ENCODE measurements around the gene AP2A2. TPM values are rescaled to one million over a fixed set of nuclear protein-coding genes. Genes with fewer than 3 reads are reported as not detected.

Gene AP2A2
- total RNA-seq, 2 experiments from 2014 or later: 45.9 to 46.6 TPM

DNA sequence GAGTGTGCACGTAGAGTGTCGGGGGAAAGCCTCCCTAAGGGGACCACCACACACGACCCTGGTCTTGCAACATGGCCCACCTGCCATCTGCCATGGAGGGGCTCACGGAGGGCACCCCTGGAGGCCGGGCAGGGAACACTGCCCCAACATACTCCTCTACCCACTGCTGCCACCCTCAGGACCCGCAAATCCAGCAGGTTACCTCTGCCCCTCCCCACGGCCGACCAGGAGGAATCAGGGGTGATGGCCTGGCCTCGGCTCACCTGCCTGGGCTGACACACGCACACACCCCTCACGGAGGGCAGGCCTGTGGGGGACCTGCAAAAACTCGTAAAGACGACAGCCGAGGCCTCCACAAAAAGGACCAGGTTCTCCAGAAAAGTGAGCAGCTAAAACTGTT lies 45.2 kb upstream of the AP2A2 start:
- Histone ChIP-seq H3K4me3 (ENCODE audit: low read length) (no peak overlapping the region), H3K9me3 (ENCODE audit: control insufficient read depth in 1 of 2, insufficient read depth in 1 of 2, low read length in 2 of 2) (no peaks in the 10 kb centered on the region), H3K27me3 (ENCODE audit: control insufficient read depth in 1 of 2, insufficient read depth in 2 of 2, low read length in 2 of 2) (no peaks in the 10 kb centered on the region), H3K4me1 (ENCODE audit: insufficient read depth, low read length) (no peaks in the 10 kb centered on the region), H3K27ac (ENCODE audit: low read depth in 1 of 2, low read length in 2 of 2) (no peak overlapping the region), H3K36me3 (ENCODE audit: insufficient read depth, low read length) (peaks cover 14% of the 10 kb centered on the region)
- Mint-ChIP-seq H3K4me1 (ENCODE audit: low read depth) (no peaks in the 10 kb centered on the region), H3K27ac (no peak overlapping the region), H3K27me3 (no peaks in the 10 kb centered on the region), H3K4me3 (no peak overlapping the region), H3K36me3 (ENCODE audit: low read depth) (peaks cover 30% of the 10 kb centered on the region), H3K9me3 (no peaks in the 10 kb centered on the region)
- ChIA-PET POLR2A (no interaction called here), CTCF (no interaction called here)
- ATAC-seq (ENCODE audit: poor library complexity) (no peak), DNase-seq (no peak)
- intact Hi-C loops (cut with DNase I, micrococcal nuclease): no loop called here
- no peak for TF ChIP-seq CTCF (IDR thresholded peaks at IDR 0.05)

DNA sequence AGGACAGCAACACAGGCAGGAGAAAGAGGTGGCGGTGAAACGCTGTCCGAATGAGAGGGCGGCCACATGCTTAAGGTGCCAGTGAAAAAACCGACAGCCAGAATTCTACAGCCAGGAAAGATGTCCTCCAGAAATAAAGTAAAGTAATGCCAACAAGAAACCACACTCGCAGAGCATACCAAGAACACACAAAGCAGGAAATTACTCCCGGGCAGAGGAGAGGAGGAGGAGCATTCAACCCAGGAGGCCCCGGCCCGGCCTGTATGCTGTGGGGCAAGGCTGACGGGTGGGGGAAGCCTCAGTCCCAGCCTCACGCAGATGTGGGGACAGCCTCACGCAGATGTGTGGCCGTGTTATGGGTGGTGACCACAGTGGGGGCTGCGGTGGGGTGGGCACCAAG lies 43.1 kb upstream of the AP2A2 start:
- Histone ChIP-seq H3K27ac (ENCODE audit: low read depth in 1 of 2, low read length in 2 of 2) (no peak overlapping the region), H3K9me3 (ENCODE audit: control insufficient read depth in 1 of 2, insufficient read depth in 1 of 2, low read length in 2 of 2) (no peaks in the 10 kb centered on the region), H3K4me3 (ENCODE audit: low read length) (no peak overlapping the region), H3K4me1 (ENCODE audit: insufficient read depth, low read length) (no peaks in the 10 kb centered on the region), H3K36me3 (ENCODE audit: insufficient read depth, low read length) (peaks cover 8% of the 10 kb centered on the region), H3K27me3 (ENCODE audit: control insufficient read depth in 1 of 2, insufficient read depth in 2 of 2, low read length in 2 of 2) (no peaks in the 10 kb centered on the region)
- Mint-ChIP-seq H3K4me1 (ENCODE audit: low read depth) (no peaks in the 10 kb centered on the region), H3K9me3 (no peaks in the 10 kb centered on the region), H3K27me3 (no peaks in the 10 kb centered on the region), H3K4me3 (no peak overlapping the region), H3K27ac (no peak overlapping the region), H3K36me3 (ENCODE audit: low read depth) (peaks cover 36% of the 10 kb centered on the region)
- no peak for ATAC-seq (ENCODE audit: poor library complexity)
- no peak for DNase-seq
- ChIA-PET CTCF (no interaction called here), POLR2A (no interaction called here)
- no peak for TF ChIP-seq CTCF (IDR thresholded peaks at IDR 0.05)
- intact Hi-C loops (cut with DNase I, micrococcal nuclease): no loop called here

DNA sequence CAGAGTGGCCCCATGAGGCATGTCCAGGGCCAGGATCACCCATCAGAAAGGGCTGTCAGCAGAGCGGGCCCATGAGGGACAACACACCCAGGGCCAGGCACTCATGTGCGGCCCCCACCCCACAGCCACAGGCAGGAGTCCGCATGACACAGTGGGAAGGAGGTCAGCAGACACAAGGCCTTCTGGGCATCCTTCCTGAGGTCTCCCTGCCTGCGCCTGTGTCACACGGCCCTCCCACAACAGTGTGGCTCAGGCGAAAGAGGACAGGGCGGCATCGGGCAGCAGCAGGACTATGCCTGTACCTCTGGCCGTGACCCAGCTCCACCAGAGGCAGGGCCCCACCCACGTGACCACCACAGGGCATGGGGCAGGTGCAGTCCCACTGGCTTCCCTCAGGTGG lies 42.1 kb upstream of the AP2A2 start:
- Histone ChIP-seq H3K27me3 (ENCODE audit: control insufficient read depth in 1 of 2, insufficient read depth in 2 of 2, low read length in 2 of 2) (no peaks in the 10 kb centered on the region), H3K36me3 (ENCODE audit: insufficient read depth, low read length) (peaks cover 8% of the 10 kb centered on the region), H3K27ac (ENCODE audit: low read depth in 1 of 2, low read length in 2 of 2) (no peak overlapping the region), H3K4me3 (ENCODE audit: low read length) (no peak overlapping the region), H3K4me1 (ENCODE audit: insufficient read depth, low read length) (no peaks in the 10 kb centered on the region), H3K9me3 (ENCODE audit: control insufficient read depth in 1 of 2, insufficient read depth in 1 of 2, low read length in 2 of 2) (no peaks in the 10 kb centered on the region)
- Mint-ChIP-seq H3K4me1 (ENCODE audit: low read depth) (no peaks in the 10 kb centered on the region), H3K27ac (no peak overlapping the region), H3K4me3 (no peak overlapping the region), H3K36me3 (ENCODE audit: low read depth) (peaks cover 37% of the 10 kb centered on the region), H3K27me3 (no peaks in the 10 kb centered on the region), H3K9me3 (no peaks in the 10 kb centered on the region)
- DNase-seq (no peak), ATAC-seq (ENCODE audit: poor library complexity) (no peak)
- ChIA-PET CTCF (no interaction called here), POLR2A (no interaction called here)
- intact Hi-C loops (cut with DNase I, micrococcal nuclease): no loop called here
- TF ChIP-seq CTCF (IDR thresholded peaks at IDR 0.05): no peak

All from CD4-positive, alpha-beta T cell (primary cell).